GM18511 (cell line): ENCODE measurements around the gene NINJ2.

Experiments
- ATAC-seq: cut with Tn5 transposase; IDR thresholded peaks from one replicate; pipeline ENCODE4 v1.9.1; 2021; ENCODE audit warnings: mild to moderate bottlenecking, moderate library complexity; ENCODE audit not compliant: unreplicated experiment

Gene NINJ2

GRCh38 chr12:674272-674781, 11.1 kb upstream of the NINJ2 start:
- peak; percentile 86 for ATAC-seq

- ATAC-seq, result peak; percentile 22
These were observed 10.6 kb upstream of the NINJ2 start for GRCh38 chr12:673849-674248.

GRCh38 chr12:669576-669945, 6.3 kb upstream of the NINJ2 start:
- ATAC-seq, result no peak

GRCh38 chr12:668090-668481, 4.8 kb upstream of the NINJ2 start:
- ATAC-seq, result no peak

- ATAC-seq, result no peak
These were observed 3.6 kb upstream of the NINJ2 start for GRCh38 chr12:666766-667308.

- no peak for ATAC-seq
These were observed 2.8 kb upstream of the NINJ2 start for GRCh38 chr12:666066-666465.

GRCh38 chr12:664779-665092, 1.5 kb upstream of the NINJ2 start:
- ATAC-seq, result no peak

GRCh38 chr12:664075-664778, 982 bp upstream of the NINJ2 start:
- ATAC-seq, result no peak

GRCh38 chr12:662566-663292, 516 bp downstream of the NINJ2 start:
- ATAC-seq, result no peak

GRCh38 chr12:661720-662486, 1.3 kb downstream of the NINJ2 start:
- ATAC-seq, result no peak

GRCh38 chr12:659090-659683, 4.1 kb downstream of the NINJ2 start:
- no peak for ATAC-seq

- ATAC-seq, result no peak
These were observed 12.3 kb downstream of the NINJ2 start for GRCh38 chr12:650983-651382.

- no peak for ATAC-seq
These were observed 15.7 kb downstream of the NINJ2 start for GRCh38 chr12:647385-648085.

GRCh38 chr12:646442-647384, 16.5 kb downstream of the NINJ2 start:
- ATAC-seq, result no peak

GRCh38 chr12:645563-646071, 17.6 kb downstream of the NINJ2 start:
- ATAC-seq, result no peak

- no peak for ATAC-seq
These were observed 18.3 kb downstream of the NINJ2 start for GRCh38 chr12:644818-645552.

- ATAC-seq, result no peak
These were observed 19.0 kb downstream of the NINJ2 start for GRCh38 chr12:644303-644639.

GRCh38 chr12:643475-644302, 19.6 kb downstream of the NINJ2 start:
- no peak for ATAC-seq
